Caco-2 (cell line): ENCODE measurements around the gene ALG12. TPM values are rescaled to one million over a fixed set of nuclear protein-coding genes. Genes with fewer than 3 reads are reported as not detected.

Experiments
- BruUV-seq: library from RNA; stranded (reverse); fragments of 400-500 nt; replicated peaks from 2 replicates; lab custom pipeline; 2021; lab: Mats Ljungman, UMichigan
- CTCF ChIA-PET: fragments of 300-600 bp; sonication (Branson Sonifier 250); formaldehyde crosslinking; loops from one replicate; lab custom pipeline; 2022; ENCODE audit warnings: antibody characterized with exemption; lab: Charles Lee
- POLR2A ChIA-PET: fragments of 300-600 bp; sonication (Branson Sonifier 250); formaldehyde crosslinking; loops from one replicate; lab custom pipeline; 2022; ENCODE audit warnings: antibody characterized with exemption; lab: Charles Lee
- DNase-seq, 2 experiments: peaks; one replicate each; pipeline versions ENCODE4 v3.0.0 to v3.0.0-alpha.2; 2020 to 2022
- H3K27me3 ChIP-seq: replicated peaks from 2 replicates; pipeline ENCODE4 v1.6.0; 2011; ENCODE audit warnings: low read length; ENCODE audit not compliant: control insufficient read depth, insufficient read depth
- H3K36me3 ChIP-seq: 2 replicates; pipeline ENCODE4 v1.5.1; 2011; ENCODE audit warnings: low read length; ENCODE audit not compliant: control insufficient read depth, insufficient read depth
- H3K4me1 ChIP-seq: fragments of 250-450 bp; sonication (Bioruptor Pico); 2 replicates; pipeline ENCODE4 v1.5.1; 2020; ENCODE audit warnings: mild to moderate bottlenecking
- H3K4me3 ChIP-seq: 2 replicates; pipeline ENCODE4 v1.5.1; 2011; ENCODE audit warnings: low read depth, mild to moderate bottlenecking, control low read depth, low read length
- H3K9me3 ChIP-seq: fragments of 250-450 bp; sonication (Bioruptor Pico); 2 replicates; pipeline ENCODE4 v1.5.1; 2020; ENCODE audit warnings: mild to moderate bottlenecking, moderate library complexity
- H3K27ac Mint-ChIP-seq: one replicate; pipeline ENCODE4 v1.8.0; 2022; ENCODE audit warnings: mixed read lengths; ENCODE audit not compliant: unreplicated experiment
- H3K27me3 Mint-ChIP-seq: one replicate; pipeline ENCODE4 v1.8.0; 2022; ENCODE audit warnings: mixed read lengths; ENCODE audit not compliant: insufficient read depth, unreplicated experiment
- H3K36me3 Mint-ChIP-seq: one replicate; pipeline ENCODE4 v1.8.0; 2022; ENCODE audit warnings: mild to moderate bottlenecking, mixed read lengths; ENCODE audit not compliant: insufficient read depth, unreplicated experiment
- H3K4me1 Mint-ChIP-seq: one replicate; pipeline ENCODE4 v1.8.0; 2022; ENCODE audit warnings: low read depth, mixed read lengths; ENCODE audit not compliant: unreplicated experiment
- H3K4me3 Mint-ChIP-seq: one replicate; pipeline ENCODE4 v1.8.0; 2022; ENCODE audit warnings: mild to moderate bottlenecking, moderate library complexity, mixed read lengths; ENCODE audit not compliant: unreplicated experiment
- H3K9me3 Mint-ChIP-seq: one replicate; pipeline ENCODE4 v1.8.0; 2022; ENCODE audit warnings: mixed read lengths; ENCODE audit not compliant: unreplicated experiment
- CTCF ChIP-seq, 2 experiments: fragments of 200-600 bp in 1 of 2; IDR thresholded peaks; 1 replicate in 1 of 2; 2 replicates in 1 of 2; pipeline versions ENCODE4 v1.5.1 to v1.8.0; 2011 to 2022; ENCODE audit warnings: antibody characterized with exemption in 1 of 2, control low read depth in 1 of 2, inconsistent platforms in 1 of 2, low read depth in 1 of 2, low read length in 1 of 2, mild to moderate bottlenecking in 1 of 2, moderate library complexity in 1 of 2; ENCODE audit not compliant: insufficient read depth in 1 of 2, severe bottlenecking in 1 of 2, unreplicated experiment in 1 of 2
- intact Hi-C: fragments of 100-400 bp; cut with micrococcal nuclease; formaldehyde crosslinking; loops from one replicate; pipeline ENCODE4 v1.10.0; 2022; ENCODE audit not compliant: unreplicated experiment
- total RNA-seq: library from RNA; stranded (reverse); gene quantifications from 2 replicates; pipeline ENCODE4 v1.2.3, GENCODE V29; 2022

Gene ALG12
- total RNA-seq, 1 experiment from 2014 or later = 35.7 TPM

- POLR2A ChIA-PET = no interaction called here
- no peaks in the 10 kb centered on the region for H3K36me3 ChIP-seq
- no TSS peak for BruUV-seq
- CTCF ChIA-PET = no interaction called here
- Mint-ChIP-seq H3K9me3 (peaks cover 16% of the 10 kb centered on the region), H3K27me3 (no peaks in the 10 kb centered on the region), H3K4me3 (no peak overlapping the region), H3K4me1 (no peaks in the 10 kb centered on the region), H3K36me3 (peaks cover 57% of the 10 kb centered on the region), H3K27ac (no peak overlapping the region)
- H3K4me3 ChIP-seq = no peak overlapping the region
- H3K27me3 ChIP-seq = no peaks in the 10 kb centered on the region
- no peak for DNase-seq
- no peak for TF ChIP-seq CTCF (IDR thresholded peaks at IDR 0.05; ENCODE audit: insufficient read depth in 1 of 2, low read depth in 1 of 2, low read length in 1 of 2, severe bottlenecking in 1 of 2, unreplicated experiment in 1 of 2)
- no peaks in the 10 kb centered on the region; the same call in 1 of the 2 replicates for H3K9me3 ChIP-seq
- intact Hi-C loops = no loop called here
- H3K4me1 ChIP-seq = no peaks in the 10 kb centered on the region
These were observed 45.9 kb downstream of the ALG12 start for GRCh38 chr22:49872347-49872746.

GRCh38 chr22:49871482-49871881 is 46.8 kb downstream of the ALG12 start:
- POLR2A ChIA-PET = no interaction called here
- DNase-seq = no peak
- no peak overlapping the region for H3K4me3 Mint-ChIP-seq
- CTCF ChIA-PET = interaction anchor here (0.5 kb wide), 1 partner anchor 114 kb away, joined by 3 read pairs; no protein-coding TSS in a partner anchor
- H3K27me3 Mint-ChIP-seq = no peaks in the 10 kb centered on the region
- no peak for TF ChIP-seq CTCF (IDR thresholded peaks at IDR 0.05; ENCODE audit: insufficient read depth in 1 of 2, low read depth in 1 of 2, low read length in 1 of 2, severe bottlenecking in 1 of 2, unreplicated experiment in 1 of 2)
- Histone ChIP-seq H3K36me3 (0 out of 2 replicates have a peak, but pooled peaks cover 1% of the 10 kb centered on the region), H3K4me1 (no peaks in the 10 kb centered on the region), H3K27me3 (no peaks in the 10 kb centered on the region), H3K9me3 (no peaks in the 10 kb centered on the region; the same call in 1 of the 2 replicates), H3K4me3 (no peak overlapping the region)
- no TSS peak for BruUV-seq
- H3K9me3 Mint-ChIP-seq = peaks cover 25% of the 10 kb centered on the region
- H3K27ac Mint-ChIP-seq = no peak overlapping the region
- intact Hi-C loops = no loop called here
- H3K36me3 Mint-ChIP-seq = peaks cover 58% of the 10 kb centered on the region
- no peaks in the 10 kb centered on the region for H3K4me1 Mint-ChIP-seq

GRCh38 chr22:49869845-49870712 is 48.2 kb downstream of the ALG12 start:
- no peaks in the 10 kb centered on the region for H3K4me1 ChIP-seq
- no peaks in the 10 kb centered on the region for H3K27me3 Mint-ChIP-seq
- H3K4me3 Mint-ChIP-seq = no peak overlapping the region
- no peak overlapping the region for H3K27ac Mint-ChIP-seq
- 0 out of 2 replicates have a peak, but pooled peaks cover 1% of the 10 kb centered on the region for H3K36me3 ChIP-seq
- H3K36me3 Mint-ChIP-seq = peaks cover 65% of the 10 kb centered on the region
- intact Hi-C loops = no loop called here
- H3K9me3 ChIP-seq = no peaks in the 10 kb centered on the region; the same call in 1 of the 2 replicates
- ChIA-PET CTCF (no interaction called here), POLR2A (no interaction called here)
- no peak overlapping the region for H3K4me3 ChIP-seq
- H3K27me3 ChIP-seq = no peaks in the 10 kb centered on the region
- TF ChIP-seq CTCF (IDR thresholded peaks at IDR 0.05; ENCODE audit: insufficient read depth in 1 of 2, low read depth in 1 of 2, low read length in 1 of 2, severe bottlenecking in 1 of 2, unreplicated experiment in 1 of 2) = no peak
- H3K9me3 Mint-ChIP-seq = peaks cover 36% of the 10 kb centered on the region
- DNase-seq = no peak
- no TSS peak for BruUV-seq
- no peaks in the 10 kb centered on the region for H3K4me1 Mint-ChIP-seq
